ENCODE data around the gene FAM53B. TPM values are rescaled to one million over a fixed set of nuclear protein-coding genes. Genes with fewer than 3 reads are reported as not detected.

FAM53B gene
- total RNA-seq, 1 experiment from 2014 or later = 11.2 TPM

- Mint-ChIP-seq H3K9me3 (ENCODE audit: low read depth, unreplicated experiment) (no peaks in the 10 kb centered on the region), H3K36me3 (ENCODE audit: insufficient read depth, unreplicated experiment) (no peaks in the 10 kb centered on the region), H3K27me3 (ENCODE audit: unreplicated experiment) (no peaks in the 10 kb centered on the region), H3K27ac (ENCODE audit: unreplicated experiment) (no peak overlapping the region), H3K4me1 (ENCODE audit: low read depth, unreplicated experiment) (peaks cover 8% of the 10 kb centered on the region), H3K4me3 (ENCODE audit: low read depth, unreplicated experiment) (no peak overlapping the region)
- no peak for DNase-seq
- intact Hi-C loops (cut with micrococcal nuclease; ENCODE audit: unreplicated experiment) = no loop called here
- TF ChIP-seq CTCF (IDR thresholded peaks at IDR 0.05; ENCODE audit: unreplicated experiment) = no peak
- no TSS peak for BruUV-seq (replicated peaks)
- CTCF ChIA-PET = no interaction called here
These were observed 11.1 kb downstream of the FAM53B start for GRCh38 chr10:124732931-124733570.

GRCh38 chr10:124731551-124731950 lies 12.6 kb downstream of the FAM53B start:
- TF ChIP-seq CTCF (IDR thresholded peaks at IDR 0.05; ENCODE audit: unreplicated experiment) = no peak
- BruUV-seq (replicated peaks) = no TSS peak
- Mint-ChIP-seq H3K4me3 (ENCODE audit: low read depth, unreplicated experiment) (no peak overlapping the region), H3K27ac (ENCODE audit: unreplicated experiment) (no peak overlapping the region), H3K36me3 (ENCODE audit: insufficient read depth, unreplicated experiment) (no peaks in the 10 kb centered on the region), H3K4me1 (ENCODE audit: low read depth, unreplicated experiment) (no peaks in the 10 kb centered on the region), H3K9me3 (ENCODE audit: low read depth, unreplicated experiment) (no peaks in the 10 kb centered on the region), H3K27me3 (ENCODE audit: unreplicated experiment) (no peaks in the 10 kb centered on the region)
- intact Hi-C loops (cut with micrococcal nuclease; ENCODE audit: unreplicated experiment) = no loop called here
- no peak for DNase-seq
- CTCF ChIA-PET = no interaction called here

- no peaks in the 10 kb centered on the region for H3K9me3 Mint-ChIP-seq (ENCODE audit: low read depth, unreplicated experiment)
- BruUV-seq (replicated peaks) = no TSS peak
- no peaks in the 10 kb centered on the region for H3K4me1 Mint-ChIP-seq (ENCODE audit: low read depth, unreplicated experiment)
- H3K4me3 Mint-ChIP-seq (ENCODE audit: low read depth, unreplicated experiment) = no peak overlapping the region
- no peak for TF ChIP-seq CTCF (IDR thresholded peaks at IDR 0.05; ENCODE audit: unreplicated experiment)
- CTCF ChIA-PET = no interaction called here
- intact Hi-C loops (cut with micrococcal nuclease; ENCODE audit: unreplicated experiment) = no loop called here
- no peak overlapping the region for H3K27ac Mint-ChIP-seq (ENCODE audit: unreplicated experiment)
- H3K27me3 Mint-ChIP-seq (ENCODE audit: unreplicated experiment) = no peaks in the 10 kb centered on the region
- DNase-seq = no peak
- H3K36me3 Mint-ChIP-seq (ENCODE audit: insufficient read depth, unreplicated experiment) = no peaks in the 10 kb centered on the region
These were observed 13.4 kb downstream of the FAM53B start for GRCh38 chr10:124730790-124731189.

- no TSS peak for BruUV-seq (replicated peaks)
- TF ChIP-seq CTCF (IDR thresholded peaks at IDR 0.05; ENCODE audit: unreplicated experiment) = no peak
- Mint-ChIP-seq H3K27ac (ENCODE audit: unreplicated experiment) (no peak overlapping the region), H3K36me3 (ENCODE audit: insufficient read depth, unreplicated experiment) (peaks cover 5% of the 10 kb centered on the region), H3K4me1 (ENCODE audit: low read depth, unreplicated experiment) (peaks cover 10% of the 10 kb centered on the region), H3K9me3 (ENCODE audit: low read depth, unreplicated experiment) (no peaks in the 10 kb centered on the region), H3K27me3 (ENCODE audit: unreplicated experiment) (no peaks in the 10 kb centered on the region), H3K4me3 (ENCODE audit: low read depth, unreplicated experiment) (no peak overlapping the region)
- intact Hi-C loops (cut with micrococcal nuclease; ENCODE audit: unreplicated experiment) = no loop called here
- DNase-seq = no peak
- CTCF ChIA-PET = no interaction called here
These were observed 15.1 kb downstream of the FAM53B start for GRCh38 chr10:124728830-124729661.

Measured in Calu3 (cell line).